Gastrocnemius medialis (tissue), 4 donors: ENCODE measurements around the gene FOXD4L1.
"Not testable (repeated sequence)": the region's sequence is repeated elsewhere in the genome, so short reads cannot be mapped to it uniquely, and the experiment has no call there.

Experiments
- CTCF ChIP-seq, 5 experiments: fragments of 450-650 bp in 3 of 5; fragments of 200-600 bp in 2 of 5; sonication (generic) in 2 of 5; IDR thresholded peaks in 4 of 5; conservative IDR thresholded peaks in 1 of 5; 1 replicate in 4 of 5; 2 replicates in 1 of 5; pipeline ENCODE4 v1.5.1; 2016 to 2019; ENCODE audit warnings: antibody characterized with exemption in 5 of 5, mild to moderate bottlenecking in 3 of 5, moderate library complexity in 3 of 5
- POLR2A ChIP-seq, 2 donors: fragments of 450-650 bp; IDR thresholded peaks; one replicate each; pipeline ENCODE4 v1.6.1; 2017; ENCODE audit warnings: antibody characterized with exemption in 2 of 2, mild to moderate bottlenecking in 2 of 2, moderate library complexity in 2 of 2

GRCh38 chr2:113465770-113466169, 32.7 kb upstream of the FOXD4L1 start:
- TF ChIP-seq CTCF (IDR thresholded peaks at IDR 0.05 in 4 of 5, conservative IDR thresholded peaks at IDR 0.05 in 1 of 5); POLR2A (IDR thresholded peaks at IDR 0.05): not testable (repeated sequence)
